CD4-positive, alpha-beta T cell treated with Interleukin-10 for 1 hour (primary cell): ENCODE measurements around the gene PITPNM1.
"Not testable (repeated sequence)": the region's sequence is repeated elsewhere in the genome, so short reads cannot be mapped to it uniquely, and the experiment has no call there.

Source experiments
- DNase-seq: peaks from one replicate; pipeline ENCODE4 v3.0.0-alpha.2; 2020

PITPNM1 gene

GRCh38 chr11:67504950-67505581 lies at the start of gene PITPNM1:
TSS of gene PITPNM1 (minus strand) at chr11:67505363. CDS start at chr11:67504180, 1,183 bp downstream.
- peak; percentile 80 for DNase-seq

- DNase-seq: not testable (repeated sequence)
These were observed 46.5 kb upstream of the PITPNM1 start for GRCh38 chr11:67551697-67552096.

- no peak for DNase-seq
These were observed 46.0 kb upstream of the PITPNM1 start for GRCh38 chr11:67551127-67551526.

DNA sequence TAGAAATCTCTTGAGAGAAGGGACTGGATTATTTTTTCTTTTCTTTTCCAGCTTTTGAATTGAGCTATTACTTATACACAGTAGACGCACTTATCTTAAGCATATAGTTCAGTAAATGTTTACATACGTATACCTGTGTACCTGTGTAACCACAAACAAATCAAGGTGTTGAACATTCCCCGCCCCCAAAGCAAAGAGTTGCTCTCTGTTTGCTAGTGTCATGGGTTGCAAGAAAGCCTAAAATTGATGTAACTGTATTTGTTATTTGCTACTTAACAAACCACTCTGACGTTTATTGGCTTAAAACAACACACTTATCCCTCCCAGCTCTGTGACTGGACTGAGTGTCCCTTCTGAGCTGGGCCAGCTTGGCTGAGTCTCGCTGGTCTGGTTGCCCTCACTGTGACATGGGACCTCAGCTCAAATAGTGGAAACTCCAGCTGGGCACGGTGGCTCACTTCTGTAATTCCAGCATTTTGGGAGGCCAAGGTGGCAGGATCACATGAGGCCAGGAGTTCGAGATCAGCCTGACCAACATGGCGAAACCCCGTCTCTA lies 43.5 kb upstream of the PITPNM1 start:
- no peak for DNase-seq

DNA sequence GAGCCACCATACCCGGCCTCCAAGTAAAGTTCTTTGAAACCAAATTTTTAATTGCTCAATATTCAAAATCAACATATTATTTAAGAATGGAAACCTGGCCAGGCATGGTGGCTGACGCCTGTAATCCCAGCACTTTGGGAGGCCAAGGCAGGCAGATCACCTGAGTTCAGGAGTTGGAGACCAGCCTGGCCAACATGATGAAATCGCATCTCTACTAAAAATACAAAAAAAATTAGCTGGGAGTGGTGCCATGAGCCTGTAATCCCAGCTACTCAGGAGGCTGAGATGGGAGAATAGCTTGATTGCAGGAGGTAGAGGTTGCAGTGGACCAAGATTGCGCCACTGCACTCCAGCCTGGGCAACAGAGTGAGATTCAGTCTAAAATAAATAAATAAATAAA lies 42.9 kb upstream of the PITPNM1 start:
- DNase-seq: not testable (repeated sequence)

DNA sequence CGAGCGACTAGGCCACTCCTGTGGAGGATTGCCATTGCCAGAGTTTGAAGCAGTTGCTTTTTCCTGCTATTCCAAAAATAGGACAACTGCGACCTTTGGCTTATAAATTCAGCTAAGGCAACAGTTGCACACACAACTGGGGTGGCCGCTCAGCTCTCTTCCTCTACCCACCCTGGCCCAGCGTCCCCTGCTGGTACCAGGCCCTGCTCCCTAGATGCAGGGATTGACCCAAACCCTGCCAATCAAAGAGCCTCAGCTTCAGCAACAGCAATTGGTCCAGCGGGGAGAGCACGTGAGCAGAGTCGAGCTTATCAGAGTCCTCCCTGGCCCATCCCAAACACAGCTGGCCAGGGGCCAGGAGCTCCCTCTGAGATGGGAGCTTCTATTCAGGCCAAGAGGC lies 40.1 kb upstream of the PITPNM1 start:
- DNase-seq: no peak

- DNase-seq: no peak
These were observed 39.6 kb upstream of the PITPNM1 start for GRCh38 chr11:67544616-67545242.

DNA sequence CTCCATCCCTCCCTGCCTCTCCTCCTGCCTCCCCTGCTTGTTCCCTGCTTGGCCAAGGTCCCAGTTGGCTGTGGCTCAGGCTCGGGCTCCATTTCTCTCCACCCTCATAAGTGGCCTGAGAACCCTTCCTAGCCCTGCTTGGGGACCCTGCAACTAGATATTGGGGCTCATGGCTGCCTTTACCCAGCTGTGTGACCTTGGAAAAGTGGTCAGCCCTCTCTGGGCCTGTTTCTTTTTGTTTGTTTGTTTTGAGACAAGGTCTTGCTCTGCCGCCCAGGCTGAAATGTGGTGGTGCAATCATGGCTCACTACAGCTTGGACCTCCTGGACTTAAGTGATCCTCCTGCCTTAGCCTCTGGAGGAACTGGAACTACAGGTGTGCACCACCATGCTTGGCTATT lies 38.4 kb upstream of the PITPNM1 start:
- no peak for DNase-seq

GRCh38 chr11:67542971-67543370 lies 37.8 kb upstream of the PITPNM1 start:
- no peak for DNase-seq

- no peak for DNase-seq
These were observed 37.0 kb upstream of the PITPNM1 start for GRCh38 chr11:67542169-67542568.

GRCh38 chr11:67541198-67541597 lies 36.0 kb upstream of the PITPNM1 start:
- DNase-seq: no peak

GRCh38 chr11:67539550-67539949 lies 34.4 kb upstream of the PITPNM1 start:
- DNase-seq: no peak

GRCh38 chr11:67538823-67539505 lies 33.8 kb upstream of the PITPNM1 start:
- no peak for DNase-seq

DNA sequence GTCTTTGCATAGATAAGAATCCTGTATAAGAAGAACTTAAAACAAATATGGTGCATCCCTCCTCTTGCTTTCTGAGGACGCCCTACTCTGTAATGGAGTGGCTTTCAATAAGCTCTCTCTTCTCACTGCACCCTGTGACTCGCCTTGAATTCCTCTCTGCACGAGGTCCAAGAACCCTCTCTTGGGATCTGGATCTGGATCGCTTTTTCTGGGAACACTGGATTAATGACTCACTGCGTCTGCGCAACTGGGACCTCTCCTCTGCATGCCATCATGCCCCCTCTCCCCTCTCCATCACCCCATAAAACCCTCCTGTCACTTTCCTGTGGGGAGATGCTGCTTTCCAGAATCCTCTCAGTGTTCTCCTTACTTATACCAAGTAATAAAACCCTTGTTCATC lies 33.1 kb upstream of the PITPNM1 start:
- DNase-seq: no peak

- no peak for DNase-seq
These were observed 30.4 kb upstream of the PITPNM1 start for GRCh38 chr11:67535561-67535960.

DNA sequence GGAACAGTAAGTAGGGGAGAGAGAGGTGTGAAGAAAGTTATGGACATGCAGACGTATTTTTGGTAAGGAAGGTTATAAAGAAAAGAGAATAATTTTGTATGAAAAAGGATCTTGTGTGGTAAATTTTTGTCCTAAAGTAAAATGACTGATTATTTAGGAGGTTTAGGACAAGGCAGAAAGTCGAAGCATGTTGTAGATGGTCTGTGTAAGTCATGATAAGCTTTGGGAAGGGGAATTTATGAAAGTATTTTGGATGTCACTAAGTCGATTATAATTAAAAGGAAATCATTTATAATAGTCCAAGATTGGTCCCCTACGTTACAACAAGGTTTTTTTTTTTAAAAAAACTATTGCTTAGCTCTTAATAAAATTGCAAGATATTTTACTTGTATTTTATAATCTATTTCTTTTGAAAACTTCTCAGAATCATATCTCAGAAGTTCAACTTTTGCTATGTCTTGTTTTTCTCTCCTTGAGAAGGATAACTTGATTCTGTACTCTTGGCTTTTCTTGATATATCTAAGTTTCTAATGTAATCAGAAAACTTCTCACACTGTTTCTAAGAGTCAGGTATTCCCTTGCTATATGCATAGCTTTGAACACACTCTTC lies 29.0 kb upstream of the PITPNM1 start:
- DNase-seq: no peak

- no peak for DNase-seq
These were observed 27.7 kb upstream of the PITPNM1 start for GRCh38 chr11:67532889-67533288.

DNA sequence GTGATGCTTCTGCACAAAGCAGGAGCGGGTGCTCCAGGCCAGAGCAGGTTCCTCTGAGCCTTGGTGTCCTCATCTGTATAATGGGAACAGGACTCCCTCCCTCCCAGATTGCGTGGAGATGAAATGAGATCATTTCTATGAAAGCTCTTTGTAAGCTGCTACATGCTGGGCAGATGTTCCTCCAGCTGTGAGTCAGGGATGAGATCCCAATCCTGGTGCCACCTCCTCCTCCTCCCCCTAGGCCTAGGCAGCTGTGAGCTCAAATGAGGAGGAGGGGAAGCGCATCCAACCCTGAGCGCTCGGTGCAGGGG lies 25.1 kb upstream of the PITPNM1 start:
- no peak for DNase-seq

DNA sequence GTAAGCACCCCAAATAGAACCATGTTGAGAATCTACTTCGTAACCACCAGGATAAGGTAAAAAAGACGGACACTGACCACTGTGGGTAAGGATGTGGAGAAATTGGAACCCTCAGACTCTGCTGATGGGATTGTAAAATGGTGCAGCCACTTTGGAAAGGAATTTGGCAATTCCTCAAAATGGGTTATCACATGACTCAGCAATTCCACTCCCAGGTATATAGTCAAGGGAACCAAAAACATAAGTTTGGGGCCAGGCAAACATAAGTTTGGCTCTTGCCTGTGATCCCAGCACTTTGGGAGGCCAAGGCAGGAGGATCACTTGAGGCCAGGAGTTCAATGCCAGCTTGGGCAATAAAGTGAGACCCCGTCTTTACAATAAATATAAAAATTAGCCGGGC lies 23.2 kb upstream of the PITPNM1 start:
- no peak for DNase-seq

GRCh38 chr11:67525275-67525976 lies 20.3 kb upstream of the PITPNM1 start:
- DNase-seq: no peak

DNA sequence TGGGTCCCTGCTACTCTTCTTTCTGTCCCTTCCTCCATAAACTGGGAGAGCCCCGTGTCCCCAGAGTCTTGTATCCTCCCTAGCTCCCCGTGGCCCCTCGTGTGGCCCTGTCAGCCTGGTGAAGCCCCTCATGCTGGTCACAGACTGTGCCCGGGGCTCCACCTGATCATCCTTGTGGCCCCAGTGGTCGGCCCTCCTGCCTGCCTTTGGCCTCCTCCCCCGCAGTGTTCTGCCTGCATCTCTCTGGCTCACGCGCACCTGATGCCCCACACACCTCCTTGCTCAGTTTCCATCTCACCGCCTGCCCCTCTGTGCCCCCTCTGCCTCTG lies 19.3 kb upstream of the PITPNM1 start:
- no peak for DNase-seq

DNA sequence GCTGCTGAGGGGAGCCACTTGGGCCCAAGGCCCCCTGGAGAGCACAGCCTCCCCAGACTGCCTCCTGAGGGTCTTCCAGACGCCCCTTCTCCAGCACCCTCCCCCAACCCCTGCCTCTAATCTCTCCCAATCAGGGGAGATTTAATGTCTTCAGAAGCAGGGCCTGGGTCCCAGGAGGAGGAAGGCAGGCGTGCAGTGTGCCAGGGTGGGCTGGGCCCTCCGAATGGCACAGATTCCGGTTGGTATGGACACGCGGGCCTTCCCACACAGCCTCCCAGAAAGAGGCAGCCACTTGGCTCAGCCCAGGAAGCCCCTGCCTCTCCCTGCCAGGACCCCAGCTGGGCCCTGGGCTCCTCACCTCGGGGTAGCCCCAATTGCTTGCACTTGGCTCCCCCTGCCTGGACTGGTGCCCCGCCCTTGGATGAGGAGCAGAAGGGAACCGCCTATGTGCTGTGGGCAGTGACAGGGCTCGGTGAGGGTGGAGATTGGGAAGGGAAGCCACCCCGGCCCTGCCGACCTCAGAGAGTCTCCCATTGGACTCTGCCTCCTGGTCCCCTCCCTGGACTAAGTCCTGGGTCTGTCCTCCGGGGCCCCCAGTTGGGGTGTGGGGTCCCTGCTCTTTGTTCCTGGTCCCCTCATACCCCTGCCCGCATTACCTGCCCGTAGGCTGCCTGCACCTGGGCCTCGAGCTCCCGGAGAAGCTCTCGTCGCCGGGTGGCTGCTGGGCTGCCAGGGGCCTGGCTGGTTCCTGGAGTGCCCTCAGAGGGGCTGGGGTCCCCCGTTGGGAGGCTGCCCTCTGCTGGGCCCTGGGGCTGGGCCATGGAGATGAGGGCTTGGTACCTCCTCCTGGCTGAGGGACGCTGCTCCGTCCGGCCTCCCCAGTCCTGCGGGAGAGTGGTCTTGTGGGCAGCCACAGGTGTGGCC lies 18.7 kb upstream of the PITPNM1 start:
- no peak for DNase-seq
